ENCODE data around the gene OR14J1.
"Not testable (repeated sequence)": the region's sequence is repeated elsewhere in the genome, so short reads cannot be mapped to it uniquely, and the experiment has no call there.

OR14J1 gene

GRCh38 chr6:29336269-29336668 is 34.8 kb downstream of the OR14J1 start:
- no peaks in the 10 kb centered on the region for H3K27me3 ChIP-seq (ENCODE audit: control insufficient read depth in 1 of 2, insufficient read depth in 2 of 2, low read length in 2 of 2)
- H3K4me3 ChIP-seq (ENCODE audit: low read depth in 1 of 2, low read length in 2 of 2): no peak overlapping the region
- H3K27ac ChIP-seq (ENCODE audit: low read depth, low read length): no peak overlapping the region
- H3K9ac ChIP-seq (ENCODE audit: low read length): no peak overlapping the region
- H3K36me3 ChIP-seq (ENCODE audit: insufficient read depth, low read length): no peaks in the 10 kb centered on the region
- no peaks in the 10 kb centered on the region for H3K9me3 ChIP-seq (ENCODE audit: low read length)
- H3K4me1 ChIP-seq (ENCODE audit: insufficient read depth, low read length): no peaks in the 10 kb centered on the region

DNA sequence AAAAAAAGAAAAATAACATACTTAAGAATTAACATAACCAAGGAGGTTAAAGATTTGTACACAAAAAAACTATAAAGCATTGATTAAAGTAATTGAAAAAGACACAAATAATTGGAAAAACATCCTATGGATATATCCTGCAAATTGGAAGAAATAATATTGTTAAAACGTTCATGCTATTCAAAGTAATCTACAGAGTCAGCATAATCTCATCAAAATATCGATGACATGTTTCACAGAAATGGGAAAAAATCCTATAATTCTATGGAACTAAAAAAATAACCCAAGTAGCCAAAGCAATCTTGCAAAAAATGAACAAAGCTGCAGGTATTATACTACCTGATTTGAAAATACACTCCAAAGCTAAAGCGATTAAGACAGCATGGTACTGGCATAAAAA is 43.9 kb downstream of the OR14J1 start:
- H3K9me3 ChIP-seq (ENCODE audit: low read length): no peaks in the 10 kb centered on the region
- no peak overlapping the region for H3K9ac ChIP-seq (ENCODE audit: low read length)
- no peak overlapping the region for H3K27ac ChIP-seq (ENCODE audit: low read depth, low read length)
- H3K4me3 ChIP-seq (ENCODE audit: low read depth in 1 of 2, low read length in 2 of 2): no peak overlapping the region
- H3K36me3 ChIP-seq (ENCODE audit: insufficient read depth, low read length): no peaks in the 10 kb centered on the region
- no peaks in the 10 kb centered on the region for H3K4me1 ChIP-seq (ENCODE audit: insufficient read depth, low read length)
- H3K27me3 ChIP-seq (ENCODE audit: control insufficient read depth in 1 of 2, insufficient read depth in 2 of 2, low read length in 2 of 2): no peaks in the 10 kb centered on the region

DNA sequence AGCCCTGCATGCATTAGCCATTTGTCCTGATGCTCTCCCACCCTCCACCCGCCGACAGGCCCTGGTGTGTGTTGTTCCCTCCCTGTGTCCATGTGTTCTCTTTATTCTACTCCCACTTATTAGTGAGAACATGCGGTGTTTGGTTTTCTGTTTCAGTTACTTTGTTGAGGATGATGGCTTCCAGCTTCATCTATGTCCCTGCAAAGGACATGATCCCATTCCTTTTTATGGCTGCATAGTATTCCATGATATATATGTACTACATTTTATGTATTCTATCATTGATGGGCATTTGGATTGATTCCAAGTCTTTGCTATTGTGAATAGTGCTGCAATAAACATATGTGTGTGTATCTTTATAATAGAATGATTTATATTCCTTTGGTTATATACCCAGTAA is 47.8 kb downstream of the OR14J1 start:
- H3K4me1 ChIP-seq (ENCODE audit: insufficient read depth, low read length); H3K9me3 ChIP-seq (ENCODE audit: low read length); H3K36me3 ChIP-seq (ENCODE audit: insufficient read depth, low read length); H3K27ac ChIP-seq (ENCODE audit: low read depth, low read length); H3K9ac ChIP-seq (ENCODE audit: low read length); H3K27me3 ChIP-seq (ENCODE audit: control insufficient read depth in 1 of 2, insufficient read depth in 2 of 2, low read length in 2 of 2); H3K4me3 ChIP-seq (ENCODE audit: low read depth in 1 of 2, low read length in 2 of 2): not testable (repeated sequence)

- Histone ChIP-seq H3K27me3 (ENCODE audit: control insufficient read depth in 1 of 2, insufficient read depth in 2 of 2, low read length in 2 of 2) (no peaks in the 10 kb centered on the region), H3K36me3 (ENCODE audit: insufficient read depth, low read length) (no peaks in the 10 kb centered on the region), H3K9me3 (ENCODE audit: low read length) (no peaks in the 10 kb centered on the region), H3K27ac (ENCODE audit: low read depth, low read length) (no peak overlapping the region), H3K4me3 (ENCODE audit: low read depth in 1 of 2, low read length in 2 of 2) (no peak overlapping the region), H3K9ac (ENCODE audit: low read length) (no peak overlapping the region), H3K4me1 (ENCODE audit: insufficient read depth, low read length) (no peaks in the 10 kb centered on the region)
Observed at GRCh38 chr6:29354980-29355379, 53.5 kb downstream of the OR14J1 start.

DNA sequence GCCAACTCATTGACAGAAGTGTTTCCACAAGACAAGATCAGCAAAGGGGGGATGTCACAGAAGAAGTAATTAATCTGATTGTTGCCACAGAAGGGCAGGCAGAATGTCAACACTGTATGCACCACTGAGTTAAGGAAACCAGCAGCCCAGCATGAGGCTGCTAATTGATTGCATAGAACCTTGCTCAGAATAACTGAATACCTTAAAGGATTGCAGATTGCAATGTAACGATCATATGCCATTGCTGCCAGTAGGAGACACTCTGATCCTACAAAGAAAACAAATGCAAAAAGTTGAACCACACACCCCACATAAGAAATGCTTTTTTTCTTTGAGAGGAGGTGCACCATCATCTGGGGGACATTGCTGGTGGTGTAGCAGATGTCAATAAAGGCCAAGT is 54.1 kb downstream of the OR14J1 start:
- no peak overlapping the region for H3K9ac ChIP-seq (ENCODE audit: low read length)
- no peak overlapping the region for H3K4me3 ChIP-seq (ENCODE audit: low read depth in 1 of 2, low read length in 2 of 2)
- no peaks in the 10 kb centered on the region for H3K4me1 ChIP-seq (ENCODE audit: insufficient read depth, low read length)
- no peaks in the 10 kb centered on the region for H3K27me3 ChIP-seq (ENCODE audit: control insufficient read depth in 1 of 2, insufficient read depth in 2 of 2, low read length in 2 of 2)
- no peaks in the 10 kb centered on the region for H3K36me3 ChIP-seq (ENCODE audit: insufficient read depth, low read length)
- no peaks in the 10 kb centered on the region for H3K9me3 ChIP-seq (ENCODE audit: low read length)
- H3K27ac ChIP-seq (ENCODE audit: low read depth, low read length): no peak overlapping the region

All from muscle layer of colon (tissue), 2 donors.